Left lobe of liver (tissue), 2 donors: ENCODE measurements around the gene SRRM2. TPM values are rescaled to one million over a fixed set of nuclear protein-coding genes. Genes with fewer than 3 reads are reported as not detected.

Experiments
- ATAC-seq: fragments of 200-7000 bp; cut with Tn5 transposase; one replicate; pipeline ENCODE4 v1.9.1; 2020; ENCODE audit warnings: mild to moderate bottlenecking, moderate library complexity
- DNase-seq: peaks from one replicate; pipeline ENCODE4 v3.0.0-alpha.2; 2020; ENCODE audit warnings: low spot score
- total RNA-seq: library from RNA; stranded (reverse); gene quantifications from one replicate; pipeline ENCODE4 v1.2.1, GENCODE V29; 2021
- donor health status: DM: no; HTN: no; CAD: no; lungs with moderate emphysema.
- donor health status: DM: no; HTN: yes; CAD: no.

The SRRM2 gene
- total RNA-seq = 378 TPM

DNA sequence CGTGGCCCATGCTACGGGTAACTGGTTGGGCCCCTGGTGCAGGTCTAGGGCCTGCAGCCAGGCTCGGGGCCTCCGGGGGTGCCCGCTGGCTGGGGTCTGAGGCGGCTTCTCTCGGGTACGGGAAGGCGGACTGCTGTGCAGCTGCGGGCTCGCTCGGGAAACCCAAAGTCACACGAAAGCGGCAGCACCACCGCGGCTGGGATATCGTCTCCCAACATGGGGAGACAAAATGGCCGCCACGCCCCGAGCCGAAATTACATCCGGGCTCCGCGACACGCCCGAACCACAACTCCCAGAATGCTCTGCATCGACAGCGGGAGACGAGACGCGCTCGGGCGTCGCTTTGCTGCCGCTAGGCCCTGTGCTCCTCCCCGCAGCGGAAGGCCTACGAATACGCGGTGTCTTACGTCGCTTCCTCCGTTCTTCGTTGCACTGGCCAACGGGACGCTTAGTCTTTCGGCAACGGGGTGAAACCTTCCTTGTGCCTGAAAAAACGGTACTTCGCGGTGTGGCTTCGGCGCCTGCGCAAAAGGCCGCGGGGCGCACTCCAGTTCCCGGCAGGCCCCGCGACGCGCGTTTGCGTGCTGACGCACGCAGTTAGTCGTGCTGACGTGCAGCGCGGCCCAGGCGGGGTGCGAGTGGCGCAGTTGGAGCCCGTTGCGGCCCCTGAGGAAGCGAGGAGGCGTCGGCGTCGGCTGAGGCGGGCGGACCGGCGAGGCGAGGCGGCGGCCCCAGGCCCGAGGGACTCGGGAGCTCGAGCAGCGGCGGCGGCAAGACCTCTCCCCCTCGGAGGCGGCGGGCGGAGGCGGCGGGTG, at the start of gene SRRM2:
SRRM2 (plus strand) TSS at position 604 of the 815 bp plus-strand sequence. CDS start 3,727 bp downstream, outside the sequence.
- DNase-seq = peak; percentile 96
- ATAC-seq = peak; percentile 88

DNA sequence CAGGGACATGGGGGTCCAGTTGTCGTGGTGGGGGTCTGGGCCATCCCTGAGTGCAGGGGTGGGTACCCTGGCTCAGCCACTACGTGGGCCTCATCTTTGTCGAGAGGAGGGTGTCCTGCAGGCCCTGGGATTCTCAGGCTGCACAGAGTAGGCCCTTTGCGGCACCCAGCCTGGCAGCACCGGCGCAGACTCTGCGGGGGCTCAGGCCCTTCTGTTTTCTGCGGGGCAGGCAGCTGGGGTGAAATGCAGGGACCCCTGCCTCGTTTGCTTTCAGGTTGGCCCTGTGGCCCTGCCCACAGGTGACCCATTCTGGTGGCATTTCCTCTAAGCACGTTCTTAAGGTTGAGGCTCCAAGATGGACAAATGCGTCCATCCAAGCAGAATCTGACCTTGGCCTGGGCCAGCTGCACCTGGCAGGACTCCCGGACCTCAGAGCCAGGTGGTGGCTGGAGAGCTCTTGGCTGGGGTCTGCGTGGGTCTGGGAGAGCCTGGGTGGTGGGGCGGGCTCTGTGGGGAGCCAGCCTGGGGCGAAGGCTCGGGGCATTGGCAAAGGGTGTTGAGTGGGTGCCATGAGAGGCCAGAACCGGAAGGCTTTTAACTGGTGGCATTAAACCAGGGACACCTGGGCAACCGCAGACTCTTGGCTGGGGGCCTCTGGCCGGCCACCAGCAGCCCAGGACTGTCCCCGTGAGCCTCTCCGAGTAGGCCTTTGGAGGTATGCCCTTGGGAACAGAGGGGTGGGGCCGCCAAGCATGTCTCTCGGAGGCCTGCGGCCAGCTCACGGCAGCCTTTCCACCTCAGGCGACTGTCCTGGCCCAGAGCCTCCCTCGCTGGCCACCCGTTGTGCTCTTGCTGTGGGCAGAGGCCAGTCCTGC, 49.3 kb upstream of the SRRM2 start:
- peak; percentile 95 for DNase-seq
- ATAC-seq = peak; percentile 91

DNA sequence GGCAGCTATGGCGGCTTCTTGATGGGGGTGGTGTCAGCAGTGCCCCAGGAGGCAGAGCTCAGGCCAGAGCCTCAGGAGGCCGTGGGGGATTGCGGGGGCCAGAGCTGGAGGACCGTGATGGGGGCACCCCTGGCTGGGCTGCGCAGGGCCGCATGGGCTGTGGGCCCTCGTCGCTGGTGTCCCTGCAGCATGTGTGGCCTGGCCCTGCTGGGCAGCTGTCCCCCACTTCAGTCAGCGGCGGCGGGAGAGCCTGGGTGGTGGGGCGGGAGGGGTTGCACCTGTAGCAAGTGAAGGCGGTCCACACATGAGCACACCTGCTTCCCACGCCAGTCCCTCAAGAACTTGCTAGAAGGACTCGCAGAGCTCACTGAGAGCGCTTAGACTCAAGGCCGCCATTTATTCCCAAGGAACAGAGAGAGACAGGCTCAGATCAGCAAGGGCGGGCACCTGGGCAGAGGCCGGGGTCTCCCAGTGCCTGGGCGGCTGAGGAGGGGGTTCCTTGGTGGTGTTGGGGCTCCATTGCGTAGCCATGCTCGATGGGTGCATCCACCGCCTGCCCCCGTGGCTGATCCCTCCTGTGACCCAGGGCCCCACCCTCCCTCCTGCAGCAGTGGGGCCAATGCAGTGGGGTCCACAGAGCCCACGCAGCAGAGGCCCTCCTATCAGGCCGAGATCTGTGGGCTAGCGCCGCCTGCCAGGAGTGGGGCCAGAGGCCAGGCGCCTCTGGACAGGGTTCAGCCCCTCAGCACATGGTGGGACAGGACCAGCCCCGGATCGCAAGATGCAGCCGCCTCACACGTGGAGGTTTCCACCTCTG, 48.1 kb upstream of the SRRM2 start:
- DNase-seq (no peak), ATAC-seq (no peak)

GRCh38 chr16:2704983-2705275, 47.5 kb upstream of the SRRM2 start:
- DNase-seq (no peak), ATAC-seq (no peak)

DNA sequence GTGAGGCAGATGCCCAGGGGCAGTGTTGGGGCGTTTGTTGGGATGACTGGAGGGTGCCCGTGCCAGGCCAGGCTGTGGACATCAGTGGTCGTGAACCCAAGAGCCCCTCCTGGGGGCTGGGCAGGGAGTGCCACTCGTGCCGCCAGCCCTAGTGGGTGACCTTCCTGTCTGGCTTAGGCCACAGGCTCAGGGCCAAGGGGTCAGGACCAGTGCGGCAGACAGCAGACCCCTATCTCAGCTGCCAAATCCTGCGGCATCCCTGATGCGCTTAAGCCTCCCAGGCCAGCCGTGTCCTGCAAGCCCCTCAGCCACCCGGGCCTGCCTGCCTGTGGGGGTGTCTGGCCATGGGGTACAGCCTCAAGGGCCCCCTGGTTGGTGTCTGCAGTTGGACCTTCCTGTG, 47.1 kb upstream of the SRRM2 start:
- ATAC-seq = no peak
- DNase-seq = no peak

DNA sequence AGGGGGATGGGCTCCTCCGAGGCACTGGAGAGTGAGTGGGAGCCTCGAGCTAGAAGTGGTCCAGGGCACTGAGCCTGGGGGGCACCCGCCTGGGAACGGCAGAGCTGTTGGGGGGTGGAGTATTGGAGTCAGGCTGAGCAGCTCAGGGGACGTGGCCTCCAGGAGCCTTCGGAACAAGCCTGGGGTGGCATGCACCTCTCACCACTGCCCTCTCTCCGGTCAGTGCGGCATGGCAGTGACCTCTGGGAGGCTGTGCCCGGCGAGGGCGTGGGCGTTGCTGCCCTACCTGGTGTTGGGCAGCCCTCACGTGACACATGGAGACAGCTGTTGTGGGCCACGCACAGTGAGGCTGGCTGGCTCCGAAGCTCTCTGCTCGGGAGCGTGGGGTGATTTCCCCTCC, 46.4 kb upstream of the SRRM2 start:
- no peak for DNase-seq

DNA sequence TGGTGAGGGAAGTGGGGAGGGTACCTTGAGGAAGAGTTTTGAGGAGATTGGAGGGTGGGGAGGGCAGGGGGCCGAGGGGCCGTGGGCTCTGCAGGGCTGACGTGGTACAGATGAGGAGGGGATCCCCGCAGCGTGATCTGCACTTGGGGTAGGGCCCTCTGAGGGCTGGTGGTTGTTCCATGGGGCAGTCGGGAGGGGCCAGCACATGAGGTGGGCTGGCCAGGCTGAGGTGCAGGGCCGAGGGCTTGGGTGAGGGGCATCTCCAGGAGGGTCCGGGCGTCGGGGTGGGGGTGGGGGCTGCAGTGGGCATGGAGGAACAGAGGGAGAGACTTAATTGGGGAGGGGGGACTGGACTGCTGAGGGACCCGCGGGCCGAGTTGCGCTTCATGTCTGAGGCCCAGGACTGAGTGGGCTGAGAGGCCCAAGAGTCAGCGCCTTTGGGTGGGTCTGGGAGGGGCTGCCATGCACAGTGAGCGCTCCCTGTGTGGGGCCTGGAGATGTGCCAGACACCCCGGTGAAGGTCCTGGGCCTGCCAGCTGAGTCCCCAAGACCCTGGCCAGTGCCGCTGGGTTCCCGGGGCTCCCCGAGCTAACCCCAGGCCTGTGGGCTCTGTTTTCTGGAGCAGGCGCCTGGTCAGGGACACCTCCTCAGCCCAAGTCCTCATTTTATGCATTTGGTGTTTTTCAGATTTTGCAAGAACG, 45.7 kb upstream of the SRRM2 start:
- DNase-seq (no peak), ATAC-seq (no peak)

More for the DNA sequence above, 46.4 kb upstream of the SRRM2 start:
- no peak for ATAC-seq

- DNase-seq = no peak
- ATAC-seq = no peak
These were observed 44.8 kb upstream of the SRRM2 start for GRCh38 chr16:2707368-2708289.

DNA sequence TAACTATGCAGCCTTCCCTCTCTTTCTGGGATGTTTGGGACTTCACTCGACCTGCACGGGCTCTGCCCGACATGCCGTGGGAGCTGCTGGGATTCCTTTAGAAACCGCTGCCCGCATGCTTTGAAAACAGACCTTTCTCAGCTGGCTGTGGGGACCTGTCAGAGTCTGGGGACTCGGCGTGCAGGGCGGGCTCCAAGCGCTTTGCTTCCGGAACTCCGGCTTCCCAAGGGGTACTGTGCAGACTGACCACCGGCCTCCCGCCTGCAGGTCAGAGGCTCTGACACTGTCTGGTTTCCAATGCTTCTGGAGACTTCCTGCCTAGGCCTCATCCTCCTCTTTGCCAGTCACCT, 44.2 kb upstream of the SRRM2 start:
- ATAC-seq (no peak), DNase-seq (no peak)

DNA sequence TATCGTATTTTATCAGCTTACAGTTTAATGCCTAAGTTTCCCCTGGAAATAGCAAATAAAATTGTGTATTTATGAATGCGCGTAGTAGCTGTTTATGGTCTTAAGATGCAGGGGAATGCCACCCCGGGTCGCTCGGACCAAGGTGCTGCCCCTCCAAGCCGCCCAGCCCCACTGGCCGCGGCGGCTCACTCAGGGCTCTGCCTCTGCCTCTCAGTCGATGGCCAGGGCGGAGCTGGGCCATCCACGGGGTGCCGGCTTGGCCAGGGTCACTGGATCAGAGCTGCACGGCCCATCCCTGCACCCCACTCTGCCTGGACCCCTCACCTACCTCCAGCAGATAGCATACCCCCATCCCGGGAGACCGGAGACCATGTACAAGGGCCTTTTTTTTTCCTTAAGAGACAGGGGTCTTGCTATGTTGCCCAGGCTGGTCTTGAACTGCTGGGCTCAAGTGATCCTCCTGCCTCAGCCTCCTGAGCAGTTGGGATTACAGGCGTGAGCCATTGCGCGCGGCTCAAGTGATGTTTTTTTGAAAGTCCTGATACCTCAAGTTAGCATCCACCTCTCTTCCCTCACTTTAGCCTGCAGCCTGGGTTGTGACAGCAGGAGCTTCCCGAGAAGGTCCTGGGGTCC, 43.4 kb upstream of the SRRM2 start:
- ATAC-seq (no peak), DNase-seq (no peak)

DNA sequence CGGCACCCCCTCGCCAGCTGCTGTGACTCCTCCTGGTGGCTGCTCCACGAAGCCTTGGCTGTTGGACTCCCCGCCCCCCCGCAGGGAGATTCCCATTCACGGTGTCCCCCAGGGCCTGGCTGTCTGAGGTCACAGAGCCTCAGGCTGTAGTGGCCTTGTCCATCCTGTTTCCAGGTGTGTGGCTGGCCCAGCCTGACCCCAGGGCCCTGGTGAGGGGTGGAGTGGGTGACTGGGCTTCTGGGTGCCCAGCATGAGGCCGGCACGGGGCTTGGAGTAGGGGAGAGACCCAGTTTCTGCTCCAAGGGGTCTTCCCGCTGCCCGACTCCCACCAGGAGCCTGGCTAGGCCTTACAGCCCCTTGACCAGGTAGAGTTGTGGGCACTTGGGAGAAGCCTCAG, 42.9 kb upstream of the SRRM2 start:
- DNase-seq (no peak), ATAC-seq (no peak)

DNA sequence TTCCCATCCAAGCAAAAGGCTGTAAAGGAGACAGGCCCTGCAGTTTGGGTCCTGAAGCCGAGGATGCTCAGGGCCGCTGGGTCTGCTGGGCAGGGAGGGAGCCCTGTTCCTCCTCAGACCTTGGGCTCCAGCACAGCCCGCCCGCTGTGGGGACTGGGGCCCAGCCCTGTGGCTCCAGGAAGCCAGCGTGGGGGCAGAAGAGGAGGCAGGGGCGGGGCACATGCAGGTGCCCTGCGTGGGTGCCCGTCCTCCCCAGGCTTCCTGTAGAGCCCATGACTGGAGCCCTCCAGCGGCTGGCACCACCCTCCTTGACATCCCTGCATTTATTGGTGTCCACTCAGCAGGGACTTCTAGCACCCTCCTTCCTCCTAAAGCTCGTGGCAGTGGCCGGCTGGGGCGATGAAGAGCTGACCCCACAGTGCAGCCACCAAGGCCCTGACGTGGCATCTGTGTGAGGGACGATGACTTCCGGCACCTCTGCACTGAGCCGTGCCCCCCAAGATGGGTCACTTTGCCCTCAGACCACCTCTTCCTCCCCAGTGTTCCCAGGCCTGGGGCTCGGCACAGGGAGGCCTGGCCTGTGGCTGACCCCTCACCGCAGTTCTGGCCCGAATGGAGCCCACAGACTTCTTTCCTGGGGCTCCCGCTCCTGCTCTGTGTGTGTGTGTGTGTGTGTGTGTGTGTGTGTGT, 42.3 kb upstream of the SRRM2 start:
- ATAC-seq = no peak
- no peak for DNase-seq

GRCh38 chr16:2710711-2711231, 41.7 kb upstream of the SRRM2 start:
- ATAC-seq (no peak), DNase-seq (no peak)

- no peak for DNase-seq
- ATAC-seq = no peak
These were observed 40.9 kb upstream of the SRRM2 start for GRCh38 chr16:2711370-2712062.

DNA sequence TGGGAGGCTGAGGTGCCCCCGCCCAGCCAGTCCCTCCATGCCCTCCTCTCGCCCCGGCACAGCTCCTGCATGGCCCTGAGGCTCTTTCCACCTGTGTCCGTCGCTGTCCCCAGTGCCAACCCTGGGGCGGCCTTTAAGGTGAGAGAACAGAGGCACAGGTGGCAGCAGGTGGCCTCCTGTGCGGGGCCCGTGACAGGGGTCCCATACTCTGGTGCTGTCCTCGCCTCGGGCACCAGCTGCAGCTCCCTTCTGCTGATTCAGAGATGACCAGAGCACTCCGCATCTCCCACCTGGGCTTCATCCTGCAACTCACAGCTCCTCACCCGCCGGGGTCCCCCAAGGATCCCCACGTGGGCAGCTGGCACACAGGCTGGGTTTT, 40.4 kb upstream of the SRRM2 start:
- DNase-seq = no peak
- ATAC-seq = no peak

GRCh38 chr16:2712546-2712945, 39.9 kb upstream of the SRRM2 start:
- no peak for DNase-seq
- ATAC-seq = no peak

DNA sequence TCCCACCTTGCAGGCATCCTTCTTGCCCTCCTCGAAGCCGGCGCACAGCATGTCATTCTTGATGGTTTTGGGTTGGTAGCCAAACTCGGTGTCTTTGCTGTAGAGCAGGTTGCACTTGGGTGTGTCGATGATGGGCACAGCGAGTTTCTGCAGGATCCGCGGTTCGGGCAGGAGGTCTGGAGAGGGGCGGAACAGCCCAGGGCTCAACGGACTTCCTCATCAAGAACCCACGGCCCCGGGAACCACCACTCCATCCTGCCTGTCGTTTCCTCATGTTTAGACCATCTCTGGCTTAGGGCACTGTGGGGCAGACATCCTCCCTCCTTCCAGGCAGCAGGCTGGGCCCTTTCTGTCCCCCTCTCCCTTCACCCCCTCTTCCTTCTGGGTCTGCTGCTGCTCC, 38.9 kb upstream of the SRRM2 start:
- ATAC-seq (no peak), DNase-seq (no peak)
